Brain microvascular endothelial cell (primary cell): Measurements from ENCODE around the gene KIF21A.

Source experiments
- DNase-seq: peaks from one replicate; pipeline ENCODE4 v3.0.0-alpha.2; 2020
- H3K27ac ChIP-seq: fragments of 250-450 bp; sonication (Bioruptor Pico); 2 replicates; pipeline ENCODE4 v1.5.1; 2020; ENCODE audit warnings: mild to moderate bottlenecking, moderate library complexity
- H3K27me3 ChIP-seq: fragments of 250-450 bp; sonication (Bioruptor Pico); replicated peaks from 2 replicates; pipeline ENCODE4 v1.5.1; 2020; ENCODE audit warnings: mild to moderate bottlenecking
- H3K36me3 ChIP-seq: fragments of 250-450 bp; sonication (Bioruptor Pico); replicated peaks from 2 replicates; pipeline ENCODE4 v1.5.1; 2020; ENCODE audit warnings: mild to moderate bottlenecking
- H3K4me3 ChIP-seq: 2 replicates; pipeline ENCODE4 v1.5.1; 2011; ENCODE audit warnings: low read depth, mild to moderate bottlenecking, control low read depth, low read length, moderate library complexity
- CTCF ChIP-seq: IDR thresholded peaks from 2 replicates; pipeline ENCODE4 v1.5.1; 2011; ENCODE audit warnings: low read depth, mild to moderate bottlenecking, moderate library complexity, low read length, control low read depth, inconsistent platforms; ENCODE audit errors: missing control alignments
- in situ Hi-C: cut with HindIII; loops from 2 replicates; pipeline ENCODE4 v1.10.0; 2017; ENCODE audit warnings: low sequenced_read_pairs, low pct_ligation_motif_present

KIF21A gene

DNA sequence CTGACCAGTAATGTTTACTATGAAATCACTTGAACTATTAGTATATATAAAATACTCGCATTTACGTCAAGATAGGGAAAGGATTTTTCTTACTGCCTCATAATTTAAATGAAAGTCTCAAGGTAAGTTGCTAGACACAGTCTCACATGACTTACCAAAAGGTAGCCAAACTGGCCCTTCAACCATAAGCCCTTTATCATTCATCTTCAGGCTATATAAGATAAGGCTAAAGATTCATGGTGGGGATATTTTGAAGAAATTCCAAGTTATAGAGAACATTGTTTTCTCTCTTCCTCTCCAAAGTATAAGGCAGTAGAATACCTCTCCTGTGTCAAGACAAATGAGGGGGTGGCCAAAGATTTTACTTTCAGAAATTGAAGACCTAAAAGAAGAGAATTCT, 23.4 kb downstream of the KIF21A start:
- no peak for TF ChIP-seq CTCF
- DNase-seq = no peak
- no peaks in the 10 kb centered on the region for H3K36me3 ChIP-seq
- H3K4me3 ChIP-seq = no peak overlapping the region
- no peak overlapping the region for H3K27ac ChIP-seq
- in situ Hi-C loops = no loop called here
- no peaks in the 10 kb centered on the region for H3K27me3 ChIP-seq

DNA sequence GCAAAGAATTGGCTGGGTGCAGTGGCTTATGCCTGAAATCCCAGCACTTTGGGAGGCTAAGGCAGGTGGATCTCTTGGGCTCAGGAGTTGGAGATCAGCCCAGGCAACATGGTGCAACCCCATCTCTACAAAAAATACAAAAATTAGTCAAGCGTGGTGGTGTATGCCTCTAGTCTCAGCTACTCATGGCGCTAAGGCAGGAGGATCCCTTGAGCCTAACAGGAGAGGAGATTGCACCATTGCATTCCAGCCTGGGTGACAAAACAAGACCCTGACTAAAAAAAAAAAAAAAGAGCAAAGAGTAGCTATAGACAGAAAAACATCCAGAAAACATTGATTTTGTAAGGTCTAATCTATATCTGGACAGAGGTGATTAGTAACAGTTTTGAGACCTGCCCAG, 25.0 kb downstream of the KIF21A start:
- in situ Hi-C loops = no loop called here
- Histone ChIP-seq H3K36me3 (no peaks in the 10 kb centered on the region), H3K27me3 (no peaks in the 10 kb centered on the region), H3K27ac (no peak overlapping the region), H3K4me3 (no peak overlapping the region)
- no peak for DNase-seq
- TF ChIP-seq CTCF = no peak

DNA sequence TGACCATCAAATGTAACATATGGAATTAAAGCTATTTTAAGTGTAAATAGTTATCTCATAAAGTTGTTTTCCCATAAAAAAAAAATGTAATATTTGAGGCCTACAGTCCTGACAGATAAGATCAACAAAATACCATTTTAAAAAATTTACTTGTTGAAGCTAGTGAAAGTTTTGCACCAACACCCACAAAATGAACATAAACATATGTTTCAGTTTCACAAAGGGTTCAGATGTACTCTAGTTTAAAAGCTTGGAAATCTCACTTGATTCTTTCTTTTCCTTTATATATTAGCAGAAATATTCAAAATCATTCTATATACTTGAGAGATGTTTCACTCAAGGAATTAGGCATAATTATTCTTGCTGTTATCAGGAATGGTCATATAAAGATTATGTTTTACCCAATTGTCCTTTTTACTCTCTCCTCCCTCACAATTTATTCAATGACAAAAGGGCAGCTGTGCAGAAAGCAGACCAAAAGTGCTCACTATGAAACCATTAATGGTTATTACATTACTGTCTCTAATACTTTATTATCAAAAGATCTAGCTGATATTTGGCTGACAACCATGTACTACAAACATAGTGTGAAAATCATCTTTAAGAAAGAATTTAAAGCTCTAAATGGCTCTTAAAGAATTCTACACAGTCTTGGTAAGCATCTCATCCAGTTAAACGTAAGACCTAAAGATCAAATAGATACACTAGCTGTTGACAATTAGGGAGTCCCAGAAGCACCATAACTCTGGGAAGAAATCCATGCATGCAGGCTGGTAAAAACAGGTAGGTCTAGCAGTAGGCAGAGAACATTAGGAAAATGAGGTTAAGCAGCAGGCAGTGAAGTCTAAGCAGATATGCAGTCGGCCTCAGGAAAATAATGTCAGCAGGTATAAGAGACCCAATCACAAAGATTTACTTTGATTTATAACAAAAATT, 28.8 kb downstream of the KIF21A start:
- no peak overlapping the region for H3K27ac ChIP-seq
- in situ Hi-C loops = no loop called here
- H3K27me3 ChIP-seq = no peaks in the 10 kb centered on the region
- H3K36me3 ChIP-seq = no peaks in the 10 kb centered on the region
- H3K4me3 ChIP-seq = no peak overlapping the region
- no peak for TF ChIP-seq CTCF
- no peak for DNase-seq

DNA sequence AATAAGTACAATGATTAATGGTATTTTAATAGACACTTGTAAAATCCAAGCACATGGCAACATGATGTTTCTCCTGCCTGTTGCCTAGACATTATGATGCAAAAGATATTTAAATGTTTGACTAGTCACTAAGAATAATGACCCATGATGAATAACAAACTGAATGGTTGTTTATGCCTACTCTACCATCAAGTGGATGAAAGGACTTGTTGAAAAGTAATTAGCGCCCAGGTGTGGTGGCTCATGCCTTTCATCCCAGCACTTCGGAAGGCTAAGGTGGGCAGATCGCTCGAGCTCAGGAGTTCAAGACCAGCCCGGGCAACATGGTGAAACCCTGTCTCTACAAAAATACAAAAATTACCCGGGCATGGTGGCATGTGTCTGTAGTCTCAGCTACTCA, 30.7 kb downstream of the KIF21A start:
- no peak overlapping the region for H3K4me3 ChIP-seq
- no peak overlapping the region for H3K27ac ChIP-seq
- H3K27me3 ChIP-seq = no peaks in the 10 kb centered on the region
- no peak for DNase-seq
- no peaks in the 10 kb centered on the region for H3K36me3 ChIP-seq
- no peak for TF ChIP-seq CTCF
- in situ Hi-C loops = no loop called here

- no peak overlapping the region for H3K27ac ChIP-seq
- in situ Hi-C loops = no loop called here
- DNase-seq = no peak
- H3K36me3 ChIP-seq = no peaks in the 10 kb centered on the region
- H3K4me3 ChIP-seq = no peak overlapping the region
- H3K27me3 ChIP-seq = no peaks in the 10 kb centered on the region
- no peak for TF ChIP-seq CTCF
Observed at GRCh38 chr12:39406262-39406661, 36.7 kb downstream of the KIF21A start.
